M059J (cell line): ENCODE data around the gene ITSN1. TPM values are rescaled to one million over a fixed set of nuclear protein-coding genes. Genes with fewer than 3 reads are reported as not detected.
"Not testable (repeated sequence)": the region's sequence is repeated elsewhere in the genome, so short reads cannot be mapped to it uniquely, and the experiment has no call there.

Experiments used
- DNase-seq: peaks from one replicate; pipeline ENCODE4 v3.0.0-alpha.2; 2012; ENCODE audit warnings: low read depth
- total RNA-seq: library from RNA; depleted of rRNA; stranded (reverse); fragments of >200 nt; shearing (Covaris generic); gene quantifications from 2 replicates; pipeline ENCODE4 v1.2.3, GENCODE V29; 2014

ITSN1 gene
- total RNA-seq, 1 experiment from 2014 or later: 25.2 TPM

DNA sequence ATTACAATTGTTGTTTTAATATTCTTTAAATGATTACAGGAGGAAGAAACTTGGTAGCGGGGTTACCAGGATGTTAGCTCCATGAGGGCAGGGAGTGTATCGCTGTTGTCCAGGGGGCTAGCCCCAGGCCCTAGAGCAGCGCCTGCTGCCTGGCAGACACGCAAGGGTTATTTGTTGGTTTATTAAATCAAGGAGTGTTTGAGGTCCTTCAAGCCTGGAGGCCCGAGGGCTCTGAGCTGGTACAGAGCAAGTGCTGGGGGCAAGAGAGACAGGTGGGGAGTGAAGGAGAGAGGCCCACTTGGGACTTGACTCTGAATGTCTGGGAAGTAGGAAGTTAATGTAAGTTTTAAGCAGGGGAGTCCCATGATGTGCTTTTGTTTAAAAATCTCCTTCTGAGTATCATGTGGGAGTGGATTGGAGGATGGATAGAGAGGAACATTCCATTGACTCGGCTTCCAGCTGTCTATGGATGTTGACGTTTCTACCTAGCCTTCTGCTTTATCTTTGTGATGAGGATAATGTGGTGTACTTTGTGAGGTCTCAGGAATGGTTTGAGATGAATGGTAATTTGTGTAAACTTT, 8.7 kb downstream of the ITSN1 start:
- no peak for DNase-seq

- DNase-seq: no peak
Observed at GRCh38 chr21:33651965-33652680, 9.8 kb downstream of the ITSN1 start.

- DNase-seq: no peak
Observed at GRCh38 chr21:33654412-33654811, 12.1 kb downstream of the ITSN1 start.

GRCh38 chr21:33655588-33656221, 13.4 kb downstream of the ITSN1 start:
- DNase-seq: peak; percentile 100

- DNase-seq: peak; percentile 32
Observed at GRCh38 chr21:33657124-33657820, 15.0 kb downstream of the ITSN1 start.

DNA sequence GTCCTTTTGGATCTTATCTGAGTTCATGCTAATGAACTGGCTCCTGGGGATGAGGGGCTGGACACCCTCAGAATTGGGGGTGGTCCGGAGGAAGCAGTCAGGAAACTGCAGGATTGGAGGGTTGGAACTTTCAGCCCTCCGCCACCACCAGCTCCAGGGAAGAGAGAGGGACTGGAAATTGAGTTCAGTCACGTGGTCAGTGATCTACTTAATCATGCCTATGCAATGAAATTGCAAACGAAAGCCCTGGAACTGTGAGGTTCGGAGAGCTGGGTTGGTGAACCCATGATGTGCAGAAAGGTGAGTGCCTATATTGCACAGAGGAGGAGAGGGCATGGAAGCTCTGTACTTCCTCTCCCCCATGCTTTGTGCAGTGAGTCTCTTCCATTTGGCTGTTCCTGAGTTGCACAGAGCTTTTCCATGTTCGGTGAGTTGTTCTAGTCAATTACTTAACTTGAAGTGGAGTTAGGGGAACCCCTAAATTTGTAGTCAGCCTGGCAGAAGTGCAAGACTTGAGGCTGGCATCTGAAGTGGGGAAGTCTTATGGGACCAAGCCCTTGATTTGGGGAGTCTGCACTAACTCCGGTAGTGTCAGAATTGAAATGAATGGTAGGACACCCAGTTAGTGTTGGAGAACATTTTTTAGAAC, 16.7 kb downstream of the ITSN1 start:
- DNase-seq: no peak

GRCh38 chr21:33659568-33659949, 17.3 kb downstream of the ITSN1 start:
- no peak for DNase-seq

DNA sequence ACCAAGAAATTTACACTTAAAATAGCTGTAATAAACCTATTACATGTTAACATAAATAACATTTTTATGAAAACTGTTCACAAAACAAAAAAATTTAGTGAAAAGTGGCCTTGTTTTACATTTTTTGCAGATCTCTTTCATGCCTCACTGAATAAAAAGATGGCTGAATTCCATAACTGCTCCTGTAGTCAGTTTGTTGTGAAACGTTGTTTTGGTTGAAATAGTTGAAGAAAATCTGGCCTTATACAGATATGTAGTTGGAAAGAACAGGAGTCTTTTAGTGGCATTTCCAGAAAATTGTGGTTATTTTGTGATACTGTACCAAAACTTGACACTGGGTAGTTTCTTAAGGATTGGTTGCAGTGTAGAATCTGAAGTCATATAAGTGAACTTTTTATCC, 18.1 kb downstream of the ITSN1 start:
- DNase-seq: no peak

GRCh38 chr21:33661146-33661545, 18.8 kb downstream of the ITSN1 start:
- DNase-seq: peak; percentile 45

DNA sequence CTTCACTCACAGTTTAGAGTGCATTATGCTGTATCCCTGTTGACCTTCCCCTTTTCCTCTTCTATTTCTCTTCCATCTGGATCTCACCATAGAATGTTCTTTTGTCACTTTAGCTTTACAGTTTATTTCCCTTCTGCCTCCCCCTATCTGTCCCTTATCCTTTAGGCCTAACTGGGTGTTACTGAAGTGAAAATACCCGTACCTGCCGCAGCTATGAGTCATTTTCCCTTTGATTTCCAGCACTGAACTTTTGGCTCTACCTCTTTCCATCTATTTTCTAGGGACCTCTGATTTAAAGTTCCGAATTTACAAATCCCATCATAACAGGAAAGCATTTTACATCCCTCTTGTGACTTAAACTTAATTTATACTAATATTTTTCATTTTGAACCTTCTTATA, 19.7 kb downstream of the ITSN1 start:
- no peak for DNase-seq

- no peak for DNase-seq
Observed at GRCh38 chr21:33663241-33663640, 20.9 kb downstream of the ITSN1 start.

- DNase-seq: no peak
Observed at GRCh38 chr21:33664135-33664534, 21.8 kb downstream of the ITSN1 start.

- no peak for DNase-seq
Observed at GRCh38 chr21:33666153-33666552, 23.9 kb downstream of the ITSN1 start.

- DNase-seq: no peak
Observed at GRCh38 chr21:33667636-33668035, 25.3 kb downstream of the ITSN1 start.

DNA sequence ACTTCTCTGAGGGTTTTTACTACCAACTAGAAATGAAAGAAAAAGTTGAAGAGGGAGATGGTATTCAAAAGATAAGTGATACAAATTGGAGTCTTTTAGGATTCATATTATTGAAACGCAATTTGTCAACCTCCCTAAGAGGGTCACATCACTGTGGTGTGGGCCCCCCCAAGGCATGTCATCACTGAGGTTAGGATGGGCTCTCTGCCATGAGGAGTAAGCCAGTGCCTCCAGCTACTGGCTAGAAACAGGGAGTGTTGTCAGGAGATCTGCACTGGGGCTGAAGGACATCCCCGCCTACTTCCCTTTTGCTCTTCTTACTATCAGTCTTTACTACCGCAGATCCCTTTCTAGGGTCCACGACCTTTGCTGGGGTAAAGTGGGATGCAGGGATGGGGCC, 25.9 kb downstream of the ITSN1 start:
- DNase-seq: peak; percentile 80

DNA sequence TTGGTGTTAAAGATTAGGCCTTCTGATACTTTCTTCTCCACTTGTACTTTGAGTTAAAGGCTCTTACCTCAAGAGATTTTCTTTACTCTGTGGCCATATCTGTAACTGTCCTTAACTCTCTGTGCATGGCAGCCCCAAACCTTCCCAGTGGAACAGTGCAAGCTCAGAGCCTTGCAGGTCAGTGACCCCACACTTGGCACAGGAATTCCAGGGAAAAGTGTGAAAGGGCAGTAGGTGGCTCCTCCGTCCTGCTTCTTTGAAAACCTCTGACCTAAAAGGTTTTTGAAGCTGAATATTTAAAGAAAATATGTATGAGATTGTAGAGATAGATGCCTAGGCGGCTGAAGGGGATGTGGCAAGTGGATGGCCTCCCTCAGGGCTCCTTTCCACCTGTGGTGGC, 26.3 kb downstream of the ITSN1 start:
- DNase-seq: no peak

DNA sequence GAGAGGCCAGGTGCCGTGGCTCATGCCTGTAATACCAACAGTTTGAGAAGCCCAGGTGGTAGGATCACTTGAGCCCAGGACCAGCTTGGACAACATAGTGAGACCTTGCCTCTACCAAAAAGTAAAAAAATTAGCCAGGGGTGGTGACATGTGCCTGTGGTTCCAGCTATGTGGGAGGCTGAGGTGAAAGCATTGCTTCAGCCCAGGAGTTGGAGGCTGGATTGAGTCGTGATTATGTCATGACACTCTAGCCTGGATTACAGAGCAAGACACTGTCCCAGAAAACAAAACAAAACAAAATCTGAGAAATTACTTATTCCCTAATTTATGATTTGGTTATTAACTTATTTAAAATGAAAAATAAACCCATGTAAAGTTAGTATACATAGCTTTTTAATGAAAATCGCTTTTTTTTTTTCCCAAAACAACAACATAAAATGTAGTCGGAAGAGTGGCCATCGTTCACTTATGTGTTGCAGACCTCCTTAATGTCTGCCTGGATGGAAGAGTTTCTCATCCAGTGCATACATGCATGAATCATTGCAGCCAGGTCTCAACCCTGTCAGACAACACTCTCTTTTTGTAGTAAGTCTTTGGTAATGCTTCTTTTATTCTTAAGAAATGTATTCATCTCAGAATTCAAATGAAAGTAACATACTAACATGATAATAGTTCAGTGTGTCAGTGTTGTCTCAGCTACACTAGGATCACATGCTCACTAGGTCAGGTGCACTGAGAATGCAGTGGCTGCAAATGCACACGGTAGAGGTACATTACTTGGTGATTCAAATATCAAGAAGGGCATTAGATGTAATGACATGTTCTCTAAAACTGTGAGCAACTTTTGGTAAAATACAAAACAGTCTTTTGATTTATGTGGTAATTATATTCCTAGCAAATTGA, 28.0 kb downstream of the ITSN1 start:
- DNase-seq: no peak

- no peak for DNase-seq
Observed at GRCh38 chr21:33673473-33673872, 31.2 kb downstream of the ITSN1 start.

DNA sequence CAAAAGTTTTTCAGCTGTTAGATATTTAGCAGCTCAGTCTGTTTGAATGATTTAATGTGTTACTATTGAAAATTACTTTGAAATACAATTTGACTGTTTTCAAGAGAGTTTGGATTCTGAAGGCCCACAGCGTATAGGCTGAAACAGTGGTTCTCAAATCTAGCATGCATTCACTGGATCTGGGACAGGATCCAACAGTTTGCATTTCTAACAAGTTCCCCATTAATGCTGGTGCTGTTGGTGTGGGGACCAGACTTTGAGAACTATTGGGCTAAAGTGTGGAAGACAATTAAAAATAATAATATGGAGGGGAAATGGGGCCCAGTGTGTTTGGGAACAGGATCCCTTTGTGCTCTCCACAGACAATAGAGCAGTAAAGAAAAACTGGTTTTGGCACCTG, 31.9 kb downstream of the ITSN1 start:
- no peak for DNase-seq

DNA sequence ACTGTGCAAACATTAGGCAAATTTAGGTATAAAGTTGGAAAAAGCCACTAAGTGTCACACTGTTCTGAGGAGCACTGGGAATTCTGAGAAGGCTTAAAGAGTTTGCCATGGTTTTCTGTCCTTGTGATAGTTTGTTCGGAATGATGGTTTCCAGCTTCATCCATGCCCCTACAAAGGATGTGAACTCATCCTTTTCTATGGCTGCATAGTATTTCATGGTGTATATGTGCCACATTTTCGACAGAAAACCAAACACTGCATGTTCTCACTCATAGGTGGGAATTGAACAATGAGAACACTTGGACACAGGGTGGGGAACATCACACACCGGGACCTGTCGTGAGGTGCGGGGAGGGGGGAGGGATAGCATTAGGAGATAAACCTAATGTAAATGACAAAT, 34.4 kb downstream of the ITSN1 start:
- DNase-seq: not testable (repeated sequence)

DNA sequence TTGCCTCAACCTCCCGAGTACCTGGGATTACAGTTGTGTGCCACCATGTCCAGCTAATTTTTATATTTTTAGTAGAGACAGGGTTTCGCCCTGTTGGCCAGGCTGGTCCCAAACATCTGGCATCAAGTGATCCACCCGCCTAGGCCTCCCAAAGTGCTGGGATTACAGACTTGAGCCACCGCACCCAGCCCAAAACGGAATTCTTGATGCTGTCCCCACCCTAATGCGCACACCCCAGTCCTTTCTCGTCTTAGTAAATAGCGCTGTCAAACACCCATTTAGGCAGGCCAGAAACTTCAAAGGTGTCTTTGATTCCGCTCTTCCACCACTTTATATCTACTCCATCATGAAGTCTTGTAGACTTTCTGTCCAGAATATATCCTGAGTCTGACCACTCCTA, 35.1 kb downstream of the ITSN1 start:
- no peak for DNase-seq
